Common myeloid progenitor, CD34-positive (primary cell): ENCODE measurements around the gene SLC16A3.
A peak's percentile ranks its signal among the peaks of the same experiment; 100 is the strongest.
"Not testable (repeated sequence)": the region's sequence is repeated elsewhere in the genome, so short reads cannot be mapped to it uniquely, and the experiment has no call there.

ENCODE experiments used
- CTCF ChIA-PET: fragments of 350-600 bp; sonication (Branson Sonifier 250); formaldehyde crosslinking; loops from one replicate; lab custom pipeline; 2021; ENCODE audit warnings: antibody characterized with exemption; lab: Charles Lee
- POLR2A ChIA-PET: fragments of 350-600 bp; sonication (Branson Sonifier 250); formaldehyde crosslinking; loops from one replicate; lab custom pipeline; 2021; ENCODE audit warnings: antibody characterized with exemption; lab: Charles Lee
- DNase-seq, 3 donors: peaks; one replicate each; pipeline versions ENCODE4 v3.0.0 to v3.0.0-alpha.2; 2013
- H3K27ac ChIP-seq, 2 experiments: 1 replicate in 1 of 2; 2 replicates in 1 of 2; pipeline ENCODE4 v1.7.0; 2013; ENCODE audit warnings: inconsistent platforms in 2 of 2, low read length in 2 of 2, mild to moderate bottlenecking in 2 of 2, low read depth in 1 of 2, moderate library complexity in 1 of 2; ENCODE audit not compliant: severe bottlenecking in 2 of 2, insufficient read depth in 1 of 2, poor library complexity in 1 of 2
- H3K27me3 ChIP-seq, 5 experiments: replicated peaks in 2 of 5; 1 replicate in 3 of 5; 2 replicates in 2 of 5; pipeline versions ENCODE4 v1.6.1 to v1.7.0; 2013; ENCODE audit warnings: low read length in 4 of 5, mild to moderate bottlenecking in 2 of 5, moderate library complexity in 2 of 5, inconsistent platforms in 1 of 5; ENCODE audit not compliant: insufficient read depth in 5 of 5, control insufficient read depth in 4 of 5
- H3K36me3 ChIP-seq, 4 experiments: 1 replicate in 2 of 4; 2 replicates in 2 of 4; pipeline versions ENCODE4 v1.6.1 to v1.7.0; 2013; ENCODE audit warnings: low read length in 3 of 4, control low read depth in 1 of 4, mild to moderate bottlenecking in 1 of 4; ENCODE audit not compliant: control insufficient read depth in 4 of 4, insufficient read depth in 4 of 4
- H3K4me1 ChIP-seq, 4 experiments: 1 replicate in 3 of 4; 2 replicates in 1 of 4; pipeline versions ENCODE4 v1.6.1 to v1.7.1; 2013; ENCODE audit warnings: low read length in 3 of 4, mild to moderate bottlenecking in 3 of 4, control low read depth in 1 of 4, inconsistent platforms in 1 of 4, moderate library complexity in 1 of 4; ENCODE audit not compliant: control insufficient read depth in 4 of 4, insufficient read depth in 4 of 4; ENCODE audit errors: control extremely low read depth in 1 of 4
- H3K4me3 ChIP-seq, 7 experiments: 1 replicate in 4 of 7; 2 replicates in 3 of 7; pipeline versions ENCODE4 v1.5.1 to v1.7.0; 2013; ENCODE audit warnings: mild to moderate bottlenecking in 7 of 7, low read length in 6 of 7, moderate library complexity in 6 of 7, inconsistent platforms in 2 of 7, low read depth in 2 of 7, control low read depth in 1 of 7; ENCODE audit not compliant: insufficient read depth in 4 of 7, control insufficient read depth in 1 of 7; ENCODE audit errors: extremely low read depth in 1 of 7
- H3K9me3 ChIP-seq, 5 experiments: 1 replicate in 4 of 5; 2 replicates in 1 of 5; pipeline versions ENCODE4 v1.6.1 to v1.7.1; 2013; ENCODE audit warnings: low read length in 4 of 5, mild to moderate bottlenecking in 2 of 5, inconsistent platforms in 1 of 5, low read depth in 1 of 5, moderate library complexity in 1 of 5; ENCODE audit not compliant: control insufficient read depth in 4 of 5, insufficient read depth in 2 of 5; ENCODE audit errors: control extremely low read depth in 1 of 5
- WGBS: methylation state at CpG from one replicate; pipeline ENCODE4 v1.1.5; 2013; ENCODE audit not compliant: insufficient coverage; 5-methylcytosine and 5-hydroxymethylcytosine counted together

The SLC16A3 gene

GRCh38 chr17:82203920-82204319, 24.9 kb upstream of the SLC16A3 start:
- Histone ChIP-seq H3K4me1 (peaks cover 2 to 41% (median 30%) of the 10 kb centered on the region in 4 experiments), H3K4me3 (no peak overlapping the region), H3K27ac (no peak overlapping the region), H3K9me3 (no peaks in the 10 kb centered on the region), H3K27me3 (no peaks in the 10 kb centered on the region), H3K36me3 (peaks cover 0 to 6% (median 0%) of the 10 kb centered on the region in 4 experiments)
- ChIA-PET POLR2A (no interaction called here), CTCF (interaction anchor here (1.5 to 2.1 kb wide), 2 partner anchors 8 to 32 kb away, joined by 6 to 8 read pairs; partner anchors contain the start of gene CCDC57)
- 95% methylated on average over 18 of the region's 19 CpGs for WGBS
- DNase-seq, result no peak

DNA sequence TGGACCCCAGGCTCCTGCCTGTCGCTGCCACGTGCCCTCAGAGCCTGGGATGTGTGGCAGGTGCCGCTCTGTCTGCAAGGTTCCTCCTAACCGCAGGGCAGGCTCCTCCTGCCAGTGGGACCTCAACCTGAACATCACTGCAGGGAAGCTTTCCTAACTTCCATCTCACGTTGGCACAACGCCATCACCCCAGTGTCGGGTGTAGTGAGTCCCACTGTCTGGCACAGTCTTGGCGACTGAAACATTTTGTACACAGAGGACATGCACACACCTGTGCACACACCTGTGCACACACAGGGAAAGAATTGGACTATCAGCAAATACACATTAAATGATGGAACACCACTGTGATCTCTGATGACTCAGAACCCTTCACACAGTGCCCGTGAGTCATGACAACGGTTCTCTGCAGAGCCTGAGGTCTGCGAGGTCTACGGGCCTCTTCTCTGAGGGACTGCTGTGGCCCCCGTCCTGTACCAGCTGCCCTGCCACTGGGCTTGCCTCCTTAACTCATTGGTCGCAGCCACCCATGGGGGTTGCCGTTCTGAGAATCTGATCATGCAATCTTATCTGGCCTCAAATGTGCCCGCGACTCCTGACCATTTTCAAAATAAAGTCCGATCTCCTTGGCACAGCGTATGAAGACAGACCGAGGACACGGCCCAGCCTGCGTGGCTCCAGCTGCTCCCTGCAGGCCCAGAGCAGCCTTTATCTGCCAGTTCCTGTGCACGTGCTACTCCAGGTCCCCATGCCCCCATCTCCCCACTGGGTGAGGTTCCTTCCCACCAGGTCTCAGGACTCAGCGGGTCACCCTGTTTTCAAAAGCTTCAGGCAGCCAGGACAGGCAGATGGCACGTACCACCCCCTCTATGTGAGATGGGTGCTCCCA, 23.8 kb upstream of the SLC16A3 start:
- H3K4me3 ChIP-seq, result no peak overlapping the region
- peaks cover 2 to 37% (median 25%) of the 10 kb centered on the region in 4 experiments for H3K4me1 ChIP-seq
- no peaks in the 10 kb centered on the region for H3K9me3 ChIP-seq
- no peak overlapping the region for H3K27ac ChIP-seq
- DNase-seq, result peak in 1 of 3 donors; percentile 41
- 88% methylated on average over 24 of the region's 25 CpGs for WGBS
- POLR2A ChIA-PET, result interaction anchor here (1.0 to 1.4 kb wide), 3 partner anchors 24 to 36 kb away, joined by 4 to 5 read pairs (median 4); partner anchors contain the start of gene SLC16A3
- H3K36me3 ChIP-seq, result peaks cover 0 to 3% (median 0%) of the 10 kb centered on the region in 4 experiments
- no peaks in the 10 kb centered on the region for H3K27me3 ChIP-seq
- CTCF ChIA-PET, result interaction anchor here (0.9 to 2.5 kb wide), 11 partner anchors 9 to 332 kb away, joined by 3 to 13 read pairs (median 6); no protein-coding TSS in a partner anchor

GRCh38 chr17:82205720-82206508, 22.9 kb upstream of the SLC16A3 start:
- peaks cover 0 to 3% (median 0%) of the 10 kb centered on the region in 4 experiments for H3K36me3 ChIP-seq
- ChIA-PET POLR2A (interaction anchor here (0.8 to 1.6 kb wide), 5 partner anchors 9 to 35 kb away, joined by 3 to 5 read pairs (median 4); partner anchors contain the start of gene SLC16A3), CTCF (interaction anchor here (0.8 to 2.5 kb wide), 14 partner anchors 8 to 331 kb away, joined by 3 to 13 read pairs (median 6); partner anchors contain the start of gene SLC16A3)
- WGBS, result 15% methylated on average over 20 of the region's 21 CpGs
- H3K27ac ChIP-seq, result peak overlapping the region in 1 of 2 experiments; percentile 63
- peak; percentile 83 to 88 (median 87) for DNase-seq
- H3K27me3 ChIP-seq, result no peaks in the 10 kb centered on the region
- H3K4me3 ChIP-seq, result peak overlapping the region in 3 of 7 experiments; percentile 35 to 54 (median 42)
- H3K9me3 ChIP-seq, result no peaks in the 10 kb centered on the region
- H3K4me1 ChIP-seq, result peaks cover 2 to 28% (median 17%) of the 10 kb centered on the region in 4 experiments

GRCh38 chr17:82210655-82211054, 18.2 kb upstream of the SLC16A3 start:
- H3K4me3 ChIP-seq, H3K27me3 ChIP-seq, DNase-seq, H3K27ac ChIP-seq, CTCF ChIA-PET, POLR2A ChIA-PET, H3K36me3 ChIP-seq, H3K9me3 ChIP-seq: not testable (repeated sequence)
- peaks cover 2 to 35% (median 27%) of the 10 kb centered on the region in 4 experiments for H3K4me1 ChIP-seq
- 100% methylated on average over 2 of the region's 11 CpGs for WGBS

GRCh38 chr17:82212331-82213250, 16.3 kb upstream of the SLC16A3 start, which contains the start of gene CCDC57:
Gene CCDC57 (minus strand): TSS chr17:82212842. CDS start chr17:82201944, 10,898 bp downstream.
- Histone ChIP-seq H3K27me3 (no peaks in the 10 kb centered on the region), H3K36me3 (peaks cover 0 to 2% (median 0%) of the 10 kb centered on the region in 4 experiments), H3K9me3 (no peaks in the 10 kb centered on the region), H3K4me3 (peak within 1 kb of the TSS; percentile 61 to 83 (median 75)), H3K4me1 (peaks cover 0 to 44% (median 39%) of the 10 kb centered on the region in 4 experiments), H3K27ac (peak within 1 kb of the TSS in 1 of 2 experiments; percentile 61)
- under 1% methylated on average over 112 of the region's 116 CpGs for WGBS
- DNase-seq, result peak; percentile 49 to 75 (median 69)
- ChIA-PET POLR2A (interaction anchor here (0.5 to 1.5 kb wide), 5 partner anchors 16 to 34 kb away, joined by 3 to 5 read pairs (median 4); partner anchors contain the start of gene SLC16A3), CTCF (interaction anchor here (1.3 to 2.3 kb wide), 3 partner anchors 9 to 17 kb away, joined by 3 to 6 read pairs (median 6); no protein-coding TSS in a partner anchor)
